CD4-positive, alpha-beta T cell treated with Interleukin-10 for 1 hour (primary cell): ENCODE data around the gene C12orf42.

ENCODE experiments used
- DNase-seq: peaks from one replicate; pipeline ENCODE4 v3.0.0-alpha.2; 2020

The C12orf42 gene

DNA sequence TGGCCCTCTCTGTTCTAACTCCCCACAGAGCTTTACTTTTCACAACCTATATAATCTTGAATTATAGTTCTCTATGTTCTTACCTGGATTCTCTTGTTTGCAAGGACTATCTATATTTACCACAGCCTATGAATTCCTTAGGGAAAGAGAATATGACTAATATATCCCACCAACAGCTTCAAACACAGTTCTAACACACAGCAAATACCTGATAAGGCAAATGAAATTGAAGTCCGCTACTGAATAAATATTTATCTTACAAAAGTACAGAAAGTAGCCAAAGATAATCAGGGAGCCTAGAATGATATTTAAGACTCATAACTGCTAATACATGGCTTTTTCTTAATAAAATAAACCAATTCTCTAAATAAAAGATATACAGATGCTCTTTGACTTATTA is 165.1 kb downstream of the C12orf42 start:
- DNase-seq, result no peak

DNA sequence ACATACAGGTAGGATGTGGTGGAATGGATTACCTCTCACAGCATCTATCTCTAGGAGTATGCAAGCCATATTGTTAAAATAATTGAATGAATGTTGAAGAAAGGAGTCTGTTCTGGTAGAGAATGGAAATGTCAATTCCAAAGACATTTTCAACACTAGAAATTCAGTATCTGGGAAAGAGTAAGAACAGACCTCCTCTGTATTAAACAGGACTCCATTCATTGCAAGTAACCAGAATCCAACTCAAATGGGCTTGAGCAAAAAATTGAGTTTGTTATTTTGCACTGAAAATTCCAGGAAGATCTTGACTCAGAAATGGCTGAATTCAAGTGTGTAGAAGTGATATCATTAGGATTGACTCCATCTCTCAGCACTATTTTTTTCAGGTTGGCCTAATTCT is 168.1 kb downstream of the C12orf42 start:
- DNase-seq, result no peak

DNA sequence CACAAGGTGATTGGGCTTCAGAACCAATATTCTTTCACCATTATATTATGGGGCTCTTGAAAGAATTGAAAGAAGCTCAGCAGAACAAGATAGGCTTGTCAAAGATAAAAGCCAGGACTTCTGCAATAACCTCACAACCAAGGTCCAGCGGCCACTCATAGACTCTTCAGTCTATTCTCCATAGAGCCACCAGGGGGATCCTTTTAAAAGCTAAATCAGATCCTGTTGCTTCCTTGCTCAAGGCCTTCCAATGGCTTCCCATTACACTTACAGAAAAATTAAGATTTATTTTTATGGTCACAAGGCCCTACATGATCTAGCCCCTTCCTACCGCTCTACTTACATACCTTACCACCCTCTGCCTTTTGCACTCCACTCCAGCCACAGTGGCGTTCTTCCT is 169.6 kb downstream of the C12orf42 start:
- DNase-seq, result peak; percentile 5

DNA sequence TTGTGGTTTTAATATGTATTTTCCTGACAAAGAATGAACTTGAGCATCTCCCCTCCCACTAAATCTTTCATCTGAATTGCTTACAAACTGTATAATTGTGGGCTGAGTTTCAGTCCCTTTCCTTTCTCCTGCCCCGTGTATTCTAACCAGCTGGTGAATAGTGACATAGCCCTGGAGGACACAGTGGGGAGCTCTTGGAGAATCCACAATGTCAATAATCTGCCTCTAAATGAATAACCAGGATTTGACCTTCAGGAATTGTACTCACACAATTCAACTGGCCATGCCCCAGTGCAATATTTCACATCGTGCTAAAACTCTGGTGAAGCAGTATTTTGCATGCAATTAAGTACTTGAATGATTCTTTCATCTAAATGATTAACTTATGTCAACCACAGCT is 177.2 kb downstream of the C12orf42 start:
- DNase-seq, result no peak

DNA sequence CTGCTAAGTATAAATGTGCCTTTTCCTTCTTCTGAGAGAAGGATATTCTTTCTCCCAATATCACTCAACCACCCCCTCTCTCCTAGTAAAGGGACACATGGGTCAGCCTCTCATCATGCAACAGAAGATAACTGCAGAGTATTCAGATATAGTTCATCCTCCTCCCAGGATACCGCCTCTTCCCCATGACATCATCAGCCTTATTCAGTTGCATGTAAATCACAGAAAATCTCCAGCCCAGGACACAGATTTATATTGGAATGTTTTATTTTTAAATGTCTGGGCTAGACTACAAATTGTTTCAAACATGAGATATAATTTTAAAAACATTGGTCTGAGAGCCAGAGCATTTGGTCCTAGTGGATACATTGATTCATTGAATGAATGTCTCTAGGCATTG is 178.5 kb downstream of the C12orf42 start:
- no peak for DNase-seq

DNA sequence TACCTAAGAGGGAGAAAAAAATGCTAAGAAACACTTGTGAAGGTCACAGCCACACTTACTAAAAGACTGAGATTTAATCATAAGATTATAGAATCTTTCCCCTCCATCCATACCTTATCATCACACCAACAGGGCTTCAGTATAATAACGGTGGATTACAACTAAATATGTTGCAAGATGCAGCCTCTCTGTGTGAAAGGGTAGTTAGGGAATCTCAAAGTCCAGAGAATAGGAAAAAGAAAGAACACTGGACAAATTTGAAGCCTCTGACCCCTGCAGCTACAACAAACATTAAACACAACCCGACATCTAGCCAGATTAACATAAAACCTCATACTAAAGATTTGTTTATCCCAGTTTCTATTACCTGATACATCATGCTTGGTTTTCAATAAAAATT is 181.0 kb downstream of the C12orf42 start:
- DNase-seq, result no peak

DNA sequence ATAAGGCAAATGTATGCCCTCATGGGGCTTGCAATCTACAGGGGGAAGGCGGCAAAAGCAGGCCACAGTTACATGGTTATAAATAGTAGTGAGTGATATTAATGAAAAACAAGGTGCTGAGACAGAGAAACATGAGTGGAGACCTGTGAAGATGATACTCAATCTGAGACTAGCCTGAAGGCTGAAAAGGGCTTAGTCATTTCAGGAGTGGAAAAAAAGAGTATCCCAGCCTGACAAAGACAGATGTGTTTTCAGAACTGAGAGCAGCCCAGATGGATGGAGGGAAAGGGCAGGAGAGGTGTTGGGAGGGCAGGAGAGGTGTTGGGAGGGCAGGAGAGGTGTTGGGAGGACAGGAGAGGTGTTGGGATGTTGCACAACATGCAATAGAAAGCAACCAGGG is 181.9 kb downstream of the C12orf42 start:
- DNase-seq, result no peak

DNA sequence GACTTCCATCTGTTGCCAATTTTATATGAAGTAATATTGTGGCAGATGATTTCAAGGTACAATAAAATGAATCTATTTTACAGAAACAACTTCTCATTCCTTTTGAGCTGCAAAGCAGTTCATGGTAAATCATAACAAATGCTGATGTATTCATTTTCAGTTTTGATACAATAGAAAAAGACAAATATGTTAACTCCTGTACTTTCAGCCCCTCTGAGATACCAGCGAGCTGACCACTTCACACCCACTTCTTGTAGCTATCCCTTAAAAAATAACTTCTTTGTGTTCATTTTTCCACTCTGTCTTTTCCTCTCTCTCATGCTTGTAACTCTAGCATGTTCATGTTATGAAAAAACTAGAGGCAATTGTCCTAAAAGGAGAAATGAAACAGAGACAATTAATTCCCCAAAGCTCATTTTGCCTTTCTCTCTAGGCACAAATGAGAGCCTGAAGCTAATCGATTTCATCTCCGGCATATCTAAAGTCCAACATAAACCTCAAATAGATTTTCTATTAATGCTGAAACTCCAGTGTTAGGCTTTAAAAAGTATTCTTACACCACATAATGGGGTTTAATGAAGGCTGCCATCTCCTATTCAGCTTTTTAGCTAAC is 182.9 kb downstream of the C12orf42 start:
- DNase-seq, result no peak

DNA sequence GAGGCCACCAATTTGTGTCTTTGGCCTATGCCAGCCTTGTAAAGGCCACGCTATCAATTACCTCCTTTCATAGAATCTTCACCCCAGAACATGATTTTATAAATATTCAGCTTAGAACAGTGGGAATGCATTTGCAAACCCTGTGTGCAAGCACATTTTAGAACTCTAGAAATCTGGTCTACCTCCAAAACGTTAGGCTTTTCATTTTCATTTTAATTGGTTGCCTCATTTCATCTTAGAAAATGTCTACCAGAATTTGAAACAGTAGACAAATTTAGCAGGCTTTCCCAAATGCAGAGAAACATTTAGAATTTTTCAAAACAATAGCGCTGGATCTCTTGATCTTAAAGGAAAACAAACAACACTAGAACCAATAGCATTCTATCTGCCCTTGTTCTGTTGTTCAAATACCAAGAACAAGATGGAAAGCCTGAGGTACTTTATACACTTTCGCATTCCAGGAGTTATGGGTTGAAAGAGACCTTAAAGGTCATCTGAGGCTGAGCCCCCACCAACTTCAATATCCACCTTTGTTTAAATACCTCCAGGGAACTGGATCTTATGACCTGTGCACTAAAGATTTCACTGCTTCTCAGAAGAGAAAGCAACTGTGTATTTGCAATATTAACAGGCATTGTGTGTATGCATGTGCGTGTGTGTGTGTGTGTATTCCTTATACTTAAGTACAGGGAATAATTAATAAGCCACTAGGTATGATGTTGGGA is 185.1 kb downstream of the C12orf42 start:
- DNase-seq, result no peak

DNA sequence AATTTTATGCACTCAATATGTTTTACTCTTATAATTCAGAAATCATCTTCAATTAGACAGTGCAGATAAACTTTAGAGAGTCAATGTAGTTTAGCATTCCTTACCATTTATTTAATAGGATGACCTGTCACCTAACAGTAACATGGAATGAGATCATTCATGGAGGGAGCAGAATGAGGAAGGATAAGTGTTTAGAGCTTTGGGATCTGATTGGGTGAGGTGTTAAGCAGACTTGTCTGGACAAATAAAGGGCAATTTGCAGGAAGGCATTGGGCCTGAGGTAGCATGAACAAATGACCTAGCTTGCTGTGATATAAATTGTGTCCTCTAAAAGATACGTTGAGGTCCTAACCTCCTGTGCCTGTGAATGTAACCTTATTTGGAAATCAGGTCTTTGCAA is 187.4 kb downstream of the C12orf42 start:
- no peak for DNase-seq

DNA sequence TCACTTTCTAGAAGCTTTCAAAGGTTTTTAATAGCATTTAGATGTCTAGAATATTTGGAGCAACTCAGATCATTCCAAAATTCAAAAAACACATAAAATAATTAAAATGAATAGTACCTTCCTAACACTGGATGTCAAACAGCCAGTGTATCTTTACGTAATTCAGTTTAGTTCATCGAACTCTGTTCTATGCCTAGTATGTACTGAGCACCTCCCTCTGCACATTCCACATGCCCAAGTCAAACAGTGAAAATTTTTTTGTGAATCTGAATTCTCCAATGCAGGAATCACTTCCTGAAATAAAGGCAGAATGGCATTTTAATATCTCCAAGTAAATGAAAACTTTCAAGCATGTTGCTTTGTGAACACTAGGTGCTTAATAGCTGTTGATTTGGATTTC is 192.3 kb downstream of the C12orf42 start:
- no peak for DNase-seq

DNA sequence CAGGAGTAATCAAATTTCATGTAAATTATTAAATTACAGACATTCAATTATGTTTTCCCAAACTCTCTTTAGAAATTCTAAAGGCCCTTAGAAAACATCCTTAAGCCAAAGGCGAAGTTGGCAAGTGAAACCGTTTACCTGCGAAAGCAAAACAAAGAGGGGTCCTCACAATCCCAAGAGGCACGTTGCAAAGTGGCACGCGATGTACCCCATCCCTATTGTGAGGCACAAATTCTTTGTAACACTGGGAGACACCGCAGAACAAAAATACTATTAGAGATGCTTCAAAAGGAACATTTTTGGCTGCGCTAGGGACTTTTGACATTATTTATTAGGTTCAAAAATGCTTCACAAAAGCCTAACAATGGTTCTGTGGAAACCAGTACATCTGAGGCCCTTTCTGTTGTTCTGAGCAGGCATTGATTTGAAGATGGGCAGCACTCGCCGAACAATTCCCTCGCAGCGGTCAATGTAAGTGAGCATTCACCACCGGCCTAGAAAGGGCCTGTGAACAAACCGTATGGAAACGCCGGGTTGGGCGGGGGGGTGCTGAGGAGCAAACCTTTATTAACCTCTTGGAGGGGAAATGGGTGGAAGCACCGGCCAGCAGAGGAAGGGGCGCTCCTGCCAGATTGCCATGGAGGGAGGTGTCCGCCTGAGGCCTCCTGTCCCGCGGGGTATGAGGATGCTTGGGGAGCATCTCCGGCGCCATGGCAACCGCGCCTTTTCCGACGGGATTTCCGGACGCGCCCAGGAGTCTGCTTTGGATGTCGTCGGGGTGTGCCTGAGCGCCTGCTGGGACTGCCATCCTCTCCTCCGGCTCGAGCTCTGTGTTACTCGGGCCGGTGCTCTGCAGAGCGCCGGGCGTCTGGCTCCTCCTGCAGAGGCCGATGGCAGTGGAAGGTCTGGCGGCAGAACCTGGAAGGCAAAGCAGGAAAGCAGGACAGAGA is 193.9 kb downstream of the C12orf42 start:
- no peak for DNase-seq

DNA sequence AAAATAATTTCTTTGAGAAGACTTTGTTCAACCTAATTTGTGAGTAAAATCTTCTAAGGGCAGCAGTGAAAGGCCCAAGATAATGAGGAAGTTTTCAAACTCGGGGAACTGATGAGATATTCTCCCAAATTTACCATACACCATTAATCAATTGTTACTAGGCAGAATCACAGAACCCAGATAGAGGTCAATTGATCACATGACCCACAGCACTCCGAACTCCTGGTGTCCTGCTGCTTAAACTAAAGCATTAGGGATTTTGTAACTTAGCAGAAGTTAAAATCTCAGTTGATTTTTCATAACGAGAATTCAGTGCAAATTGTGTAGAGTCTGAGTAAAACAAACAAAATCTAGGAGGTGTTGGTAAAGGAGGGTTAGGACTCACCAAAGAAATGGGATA is 207.8 kb downstream of the C12orf42 start:
- no peak for DNase-seq

DNA sequence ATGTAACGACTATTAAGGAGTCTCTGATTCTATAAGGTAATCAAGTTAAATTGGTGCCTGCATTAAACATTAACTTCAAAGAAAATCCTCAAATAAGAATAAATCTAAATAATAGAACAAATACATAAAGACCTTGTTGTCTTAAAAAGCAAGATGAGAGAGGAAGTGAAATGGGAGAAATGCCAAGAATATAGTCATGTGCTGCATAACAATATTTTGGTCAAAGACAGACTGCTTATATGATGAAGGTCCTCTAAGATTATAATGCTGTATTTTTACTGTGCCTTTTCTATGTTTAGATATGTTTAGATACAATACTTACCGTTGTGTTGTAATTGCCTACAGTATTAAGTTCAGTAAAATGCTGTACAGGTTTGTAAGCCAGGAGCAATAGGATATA is 213.6 kb downstream of the C12orf42 start:
- DNase-seq, result no peak

DNA sequence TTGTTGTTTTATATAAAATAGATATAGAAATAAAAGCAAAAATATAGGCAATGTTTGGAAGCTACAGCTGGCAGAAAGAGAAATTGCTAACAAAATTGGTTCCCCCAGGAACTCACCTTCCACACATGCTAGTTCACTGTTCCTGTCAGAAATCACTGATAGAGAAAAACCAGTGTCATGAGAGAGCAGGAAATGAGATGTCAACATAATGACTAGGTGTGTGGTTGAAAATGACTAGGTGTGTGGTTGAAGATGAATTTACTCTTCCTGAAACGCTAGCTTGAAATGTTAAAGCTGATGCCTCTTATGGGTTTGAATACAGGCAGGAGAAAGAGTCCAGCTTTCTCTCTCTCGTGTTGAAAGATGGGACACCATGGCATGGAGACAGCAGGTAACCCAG is 216.3 kb downstream of the C12orf42 start:
- no peak for DNase-seq

DNA sequence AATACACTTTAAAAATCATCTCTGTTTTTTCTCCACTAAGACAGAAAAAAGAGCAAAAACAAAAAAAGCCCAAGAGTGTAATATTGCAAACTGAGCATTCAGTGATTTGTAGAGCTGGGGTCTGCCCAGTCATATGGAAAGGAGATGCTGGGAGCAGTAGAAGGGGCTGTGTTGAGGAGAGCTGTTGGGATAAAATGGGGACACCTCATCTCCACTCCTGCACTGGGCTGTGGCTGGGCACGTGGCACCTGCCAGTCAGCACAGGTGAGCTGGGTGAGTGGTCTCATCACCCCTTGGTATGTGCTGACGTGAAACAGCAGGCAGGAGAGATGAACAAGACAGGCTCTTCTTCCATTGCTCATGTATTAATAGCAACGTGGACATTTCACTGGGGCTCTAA is 217.4 kb downstream of the C12orf42 start:
- DNase-seq, result no peak

DNA sequence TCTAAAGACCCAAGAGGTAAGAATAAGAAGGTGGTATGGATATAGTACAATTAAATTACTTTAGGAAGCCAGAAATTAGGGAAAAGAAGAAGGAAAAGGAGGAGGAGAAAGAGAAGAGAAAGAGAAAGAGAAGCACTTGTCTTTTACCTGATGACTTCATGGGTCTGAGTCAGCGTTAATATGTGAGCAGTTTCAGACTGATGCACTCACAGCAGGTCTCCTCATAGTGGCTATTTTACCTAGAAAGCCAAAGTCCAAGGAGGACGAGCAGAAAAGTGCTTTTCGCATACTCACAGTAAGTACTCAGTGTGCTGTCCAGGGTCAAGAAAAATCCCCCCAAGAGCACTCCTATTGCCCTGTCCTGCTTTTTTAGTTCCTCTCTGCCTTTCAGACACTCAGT is 222.1 kb downstream of the C12orf42 start:
- no peak for DNase-seq

DNA sequence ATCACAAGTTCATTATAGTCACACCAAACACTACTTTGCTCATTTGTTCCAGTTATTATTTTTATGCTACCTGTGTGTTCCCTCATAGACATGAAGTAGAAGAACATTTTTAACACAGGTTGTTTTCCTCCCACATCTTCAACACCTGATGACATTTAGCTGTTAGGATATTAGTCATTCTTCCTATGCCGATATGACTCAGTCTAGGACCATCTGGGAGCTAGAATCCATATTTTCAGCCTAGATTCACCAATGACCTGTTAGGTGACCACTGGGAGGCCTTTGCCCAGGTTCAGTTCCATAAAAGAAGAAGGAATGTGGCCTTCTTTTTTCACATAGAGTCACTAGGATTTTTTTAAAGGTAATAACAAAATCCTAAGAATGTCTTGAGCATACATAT is 222.8 kb downstream of the C12orf42 start:
- no peak for DNase-seq

DNA sequence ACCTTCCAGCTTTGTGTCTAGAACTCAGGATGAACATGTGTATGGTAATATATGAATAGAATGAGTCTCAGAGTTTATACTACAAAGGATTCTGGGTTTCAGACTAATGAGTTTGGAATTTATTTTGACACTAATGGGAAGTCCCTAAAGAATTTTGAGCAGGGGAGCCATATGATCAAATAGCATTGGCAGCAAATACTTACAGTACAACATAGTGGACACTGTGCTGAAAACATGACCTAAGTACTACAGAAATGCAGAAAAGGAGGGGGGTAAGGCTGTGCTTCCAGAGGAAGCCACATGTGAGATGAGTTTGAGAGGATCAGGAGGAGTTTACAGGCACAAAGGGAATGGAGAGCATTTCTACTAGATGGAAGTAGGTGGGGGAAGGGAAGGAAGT is 225.8 kb downstream of the C12orf42 start:
- DNase-seq, result no peak

DNA sequence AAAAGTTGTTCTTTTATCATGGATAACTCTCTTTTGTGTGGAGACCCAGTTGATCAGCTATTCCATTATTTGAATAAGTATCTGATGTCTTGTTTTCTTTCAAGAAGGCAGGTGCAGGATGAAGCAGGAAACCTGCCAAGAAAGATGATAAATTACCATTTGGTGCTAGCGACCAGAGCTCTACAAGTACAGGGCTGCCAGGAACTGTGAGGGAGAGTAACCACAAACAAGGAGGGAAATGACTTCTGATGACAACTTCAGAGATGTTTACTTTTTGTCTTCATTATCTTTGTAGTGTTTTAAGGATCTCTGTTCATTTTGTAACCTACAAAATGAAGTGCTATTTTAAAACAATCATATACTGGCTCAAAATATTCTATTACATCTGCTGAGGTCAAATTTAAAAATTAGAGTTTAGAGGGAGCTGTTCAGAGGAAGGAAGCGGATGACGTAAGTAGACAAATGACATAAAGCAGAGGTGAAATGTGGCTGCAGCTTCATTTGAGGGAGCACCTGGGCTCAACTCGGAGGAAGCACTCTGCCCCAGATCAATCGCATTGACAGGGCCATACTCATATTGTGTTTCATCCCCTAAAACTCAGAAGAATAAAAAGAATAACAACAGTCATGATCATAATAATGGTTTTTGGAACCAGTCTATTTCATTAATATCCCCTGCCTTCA is 226.8 kb downstream of the C12orf42 start:
- DNase-seq, result peak; percentile 14

DNA sequence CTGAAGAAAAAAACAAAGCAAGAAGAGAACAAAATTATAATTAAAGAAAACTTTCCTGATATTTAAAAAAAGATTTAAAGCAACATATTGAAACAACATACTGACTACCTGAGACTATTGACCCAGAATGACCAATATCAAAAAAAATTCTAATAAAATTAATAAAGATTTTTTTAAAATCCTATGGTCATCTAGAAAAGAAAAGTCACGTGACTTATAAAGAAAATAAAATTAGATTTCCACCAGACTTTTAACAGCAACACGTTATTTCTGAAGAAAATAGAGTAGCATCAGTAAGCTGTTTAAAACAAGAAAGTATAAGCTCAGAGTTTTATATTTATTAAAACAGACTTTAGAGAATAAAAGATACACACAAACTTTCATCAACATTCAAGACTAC is 238.0 kb downstream of the C12orf42 start:
- DNase-seq, result no peak
